Stimulated activated CD8-positive, alpha-beta memory T cell treated with anti-CD3 and anti-CD28 coated beads, Interleukin-4, amount 100 ng/mL, for 24 hours (primary cell): ENCODE results near the gene ELAVL1.
"Not testable (repeated sequence)": the region's sequence is repeated elsewhere in the genome, so short reads cannot be mapped to it uniquely, and the experiment has no call there.

Source experiments
- DNase-seq: peaks from one replicate; pipeline ENCODE4 v3.0.0-alpha.2; 2020; ENCODE audit warnings: low read depth

The ELAVL1 gene

GRCh38 chr19:7968008-7968795 lies 37.2 kb downstream of the ELAVL1 start:
- DNase-seq, result no peak

GRCh38 chr19:7965921-7966665 lies 39.3 kb downstream of the ELAVL1 start:
- DNase-seq, result no peak

- no peak for DNase-seq
These were observed 40.1 kb downstream of the ELAVL1 start for GRCh38 chr19:7965259-7965841.

- DNase-seq, result no peak
These were observed 41.9 kb downstream of the ELAVL1 start for GRCh38 chr19:7963566-7963965.

GRCh38 chr19:7962644-7963268 lies 42.7 kb downstream of the ELAVL1 start:
- DNase-seq, result no peak

GRCh38 chr19:7961920-7962626 lies 43.4 kb downstream of the ELAVL1 start:
- DNase-seq, result no peak

- DNase-seq, result not testable (repeated sequence)
These were observed 44.4 kb downstream of the ELAVL1 start for GRCh38 chr19:7961082-7961481.

- no peak for DNase-seq
These were observed 46.2 kb downstream of the ELAVL1 start for GRCh38 chr19:7959211-7959610.

- DNase-seq, result no peak
These were observed 49.7 kb downstream of the ELAVL1 start for GRCh38 chr19:7955696-7956095.

DNA sequence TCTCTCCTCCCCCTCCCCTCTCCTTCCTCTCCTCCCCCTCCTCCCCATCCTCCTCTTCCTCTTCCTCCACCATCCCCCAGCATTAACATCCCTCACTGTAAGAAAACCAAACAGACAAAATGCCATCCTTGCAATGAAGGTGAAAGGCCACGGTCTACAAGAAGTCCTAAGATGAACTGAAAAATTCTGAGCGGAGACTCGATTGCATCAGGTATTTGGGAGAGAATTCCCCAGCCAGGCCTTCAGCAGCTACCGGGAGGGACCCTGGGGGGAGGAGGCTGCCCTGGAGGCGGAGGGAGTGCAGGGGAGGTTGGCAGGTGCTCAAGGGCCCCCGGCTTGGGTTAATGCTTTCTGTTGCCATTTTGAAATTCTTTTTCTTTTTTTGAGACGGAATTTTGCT lies 51.9 kb downstream of the ELAVL1 start:
- DNase-seq, result no peak

DNA sequence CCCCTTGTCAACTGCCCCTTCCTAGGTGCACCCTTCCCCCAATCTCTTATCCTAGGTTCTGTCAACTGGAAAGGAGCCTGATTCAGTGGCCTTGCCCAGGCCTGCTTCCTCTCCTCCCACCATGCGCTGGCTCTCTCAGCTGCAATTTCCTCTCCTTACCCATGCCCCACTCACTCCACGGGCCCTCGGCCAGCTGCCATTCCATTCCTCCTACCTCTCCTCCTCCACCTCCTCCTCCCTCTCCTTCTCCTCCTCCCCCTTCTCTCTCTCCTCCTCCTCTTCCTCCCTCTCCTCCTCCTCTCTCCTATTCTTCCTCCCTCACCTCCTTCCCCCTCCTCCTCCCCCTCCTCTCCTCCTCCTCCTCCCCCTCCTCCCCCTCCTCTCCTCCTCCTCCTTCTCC lies 52.4 kb downstream of the ELAVL1 start:
- DNase-seq, result no peak

DNA sequence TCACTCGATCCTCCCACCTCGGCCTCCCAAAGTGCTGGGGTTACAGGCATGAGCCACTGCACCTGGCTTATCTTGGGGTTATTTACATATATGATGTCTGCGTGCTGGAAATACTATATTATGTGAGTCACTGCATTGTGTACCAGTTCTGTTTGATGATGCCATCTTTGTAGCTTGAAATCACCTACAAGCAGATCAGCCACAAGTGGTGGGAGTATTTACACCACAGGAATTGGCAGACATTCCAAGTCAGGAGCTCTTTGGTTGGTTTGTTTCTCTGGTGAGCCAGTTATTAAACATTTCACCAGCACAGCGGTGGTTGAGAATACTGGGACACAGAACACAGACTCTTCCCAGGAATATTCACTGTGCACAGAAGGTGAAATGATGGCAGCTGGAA lies 57.5 kb downstream of the ELAVL1 start:
- no peak for DNase-seq

GRCh38 chr19:7944177-7944761 lies 61.2 kb downstream of the ELAVL1 start:
- peak; percentile 76 for DNase-seq

- DNase-seq, result peak; percentile 96
These were observed 61.8 kb downstream of the ELAVL1 start, which contains the start of gene TIMM44 for GRCh38 chr19:7943444-7944176. TIMM44 (minus strand) TSS chr19:7943666; CDS start chr19:7943651, 15 bp downstream.

GRCh38 chr19:7942981-7943443 lies 62.4 kb downstream of the ELAVL1 start:
- DNase-seq, result no peak

GRCh38 chr19:7941895-7942596 lies 63.4 kb downstream of the ELAVL1 start:
- no peak for DNase-seq

GRCh38 chr19:7940841-7941240 lies 64.6 kb downstream of the ELAVL1 start:
- no peak for DNase-seq

GRCh38 chr19:7934766-7935165 lies 70.7 kb downstream of the ELAVL1 start:
- DNase-seq, result no peak

DNA sequence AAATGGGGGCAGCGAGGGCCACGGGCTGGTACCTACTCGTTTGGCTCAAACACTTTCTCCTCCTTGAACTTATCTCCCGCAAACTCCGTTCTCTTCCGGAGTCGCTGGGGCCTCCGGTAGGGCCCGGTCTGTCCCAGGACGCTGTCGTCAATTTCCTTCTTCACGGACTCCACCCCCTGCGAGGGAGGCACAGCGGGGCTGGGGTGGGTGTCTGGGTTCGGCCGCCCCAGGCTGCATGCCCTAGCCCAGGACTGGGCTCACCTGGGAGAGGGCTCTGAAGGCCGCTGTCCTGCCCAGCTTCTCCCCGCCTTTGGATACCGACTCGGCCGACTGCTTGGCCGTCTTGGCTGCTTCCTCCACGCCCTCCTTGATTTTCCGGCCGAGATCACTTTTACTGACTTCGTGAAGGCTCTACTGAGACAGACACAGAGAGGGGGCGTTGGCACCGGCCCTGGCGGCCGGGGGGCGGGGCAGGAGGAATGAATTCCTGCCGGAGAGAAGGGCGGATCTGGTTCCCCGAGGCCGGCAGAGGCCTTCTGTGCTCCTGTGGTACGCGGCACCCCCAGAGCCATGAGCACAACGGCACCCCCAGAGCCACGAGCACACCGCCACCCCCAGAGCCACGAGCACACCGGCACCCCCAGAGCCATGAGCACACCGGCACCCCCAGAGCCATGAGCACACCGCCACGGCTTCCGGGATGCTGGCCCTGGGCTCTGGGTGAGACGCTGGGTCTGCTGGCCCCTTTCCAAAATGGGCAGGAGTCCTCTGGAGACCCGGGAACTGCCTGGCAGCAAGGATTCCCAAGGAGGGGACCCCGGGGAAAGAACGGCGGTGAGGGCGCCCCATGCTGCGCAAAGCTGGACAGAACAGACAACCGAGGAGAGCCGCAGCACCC lies 71.4 kb downstream of the ELAVL1 start:
- DNase-seq, result no peak
